Measurements from ENCODE around the gene PLEKHG1. TPM values are rescaled to one million over a fixed set of nuclear protein-coding genes. Genes with fewer than 3 reads are reported as not detected.
A peak's percentile ranks its signal among the peaks of the same experiment; 100 is the strongest.

PLEKHG1 gene
- total RNA-seq, 2 experiments from 2014 or later, result 4.6 to 5.1 TPM

DNA sequence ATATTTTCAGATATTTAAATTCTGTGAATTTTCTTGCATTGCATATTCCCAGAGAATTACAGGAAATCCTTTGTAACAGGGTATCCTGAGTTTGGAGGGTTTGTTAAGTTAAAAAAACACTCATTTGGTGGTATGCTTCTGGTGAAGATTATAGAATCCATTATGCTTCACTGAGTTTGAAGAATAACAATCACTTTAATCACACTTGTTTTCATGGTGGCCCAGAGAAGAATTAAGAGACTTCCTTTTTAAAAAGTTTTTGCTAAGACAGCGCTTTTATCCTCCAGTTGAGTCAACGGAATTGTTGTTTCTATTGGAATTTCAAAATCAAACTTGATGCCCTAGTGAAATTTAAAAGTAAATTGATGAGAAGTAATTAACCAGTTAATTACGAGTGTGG, 17.4 kb downstream of the PLEKHG1 start:
- DNase-seq, result no peak
- no peak overlapping the region for H3K27ac Mint-ChIP-seq
- H3K27me3 Mint-ChIP-seq, result peaks cover 8% of the 10 kb centered on the region
- CTCF ChIA-PET, result interaction anchor here (1.5 kb wide), 1 partner anchor 17 kb away, joined by 3 read pairs; no protein-coding TSS in a partner anchor
- H3K4me3 Mint-ChIP-seq, result no peak overlapping the region
- no peaks in the 10 kb centered on the region for H3K9me3 Mint-ChIP-seq (ENCODE audit: low read depth)
- H3K4me1 Mint-ChIP-seq, result peaks cover 4% of the 10 kb centered on the region
- no peak for ATAC-seq
- H3K36me3 Mint-ChIP-seq, result peaks cover under 1% of the 10 kb centered on the region

DNA sequence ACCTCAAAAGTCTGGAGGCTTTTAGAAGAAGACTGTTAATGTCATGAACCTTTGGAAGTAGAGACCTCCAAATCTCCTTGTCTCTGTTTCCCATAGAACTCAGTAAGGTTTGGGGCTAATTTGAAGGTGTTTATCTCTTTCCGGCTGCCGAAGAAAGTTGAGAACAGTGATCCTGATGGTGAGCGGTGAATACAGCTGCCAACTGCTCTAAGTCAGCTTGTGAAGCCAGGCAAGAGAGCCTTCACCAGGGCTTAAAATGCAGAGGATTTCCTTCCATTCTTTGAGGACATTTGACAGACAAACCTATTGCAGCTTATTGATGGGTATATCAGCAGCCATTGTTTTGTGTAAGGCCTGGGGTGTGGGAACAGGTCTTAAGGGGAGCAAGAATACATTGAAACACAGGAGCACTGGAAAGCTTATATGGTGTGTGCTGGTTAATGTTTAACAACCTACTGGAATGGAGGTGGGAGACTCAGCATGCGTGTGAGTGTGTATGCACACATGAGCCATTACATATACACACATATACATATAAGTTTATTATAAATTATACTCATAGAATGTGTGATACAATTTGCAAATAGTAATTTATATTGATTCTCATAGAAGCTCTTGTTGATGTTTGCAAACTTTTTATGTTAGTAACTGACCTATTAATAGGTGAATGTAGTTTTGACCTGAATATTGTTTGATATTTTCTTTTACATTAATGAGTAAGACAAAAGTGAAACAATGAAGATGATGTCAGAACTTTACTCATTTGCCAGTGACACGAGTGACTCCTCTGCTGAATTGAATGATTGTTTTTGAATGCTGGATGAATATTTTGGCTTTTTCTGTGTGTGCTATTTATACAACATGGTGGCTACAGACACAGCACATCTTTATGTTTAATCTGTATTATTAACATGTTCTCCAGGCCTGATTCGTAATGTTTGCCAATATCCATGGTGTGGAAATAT, 18.1 kb downstream of the PLEKHG1 start:
- Mint-ChIP-seq H3K27me3 (peaks cover 8% of the 10 kb centered on the region), H3K36me3 (no peaks in the 10 kb centered on the region), H3K9me3 (ENCODE audit: low read depth) (no peaks in the 10 kb centered on the region), H3K4me3 (no peak overlapping the region), H3K27ac (no peak overlapping the region), H3K4me1 (peaks cover 7% of the 10 kb centered on the region)
- DNase-seq (no peak), ATAC-seq (no peak)
- CTCF ChIA-PET, result interaction anchor here (1.5 kb wide), 1 partner anchor 17 kb away, joined by 3 read pairs; no protein-coding TSS in a partner anchor

DNA sequence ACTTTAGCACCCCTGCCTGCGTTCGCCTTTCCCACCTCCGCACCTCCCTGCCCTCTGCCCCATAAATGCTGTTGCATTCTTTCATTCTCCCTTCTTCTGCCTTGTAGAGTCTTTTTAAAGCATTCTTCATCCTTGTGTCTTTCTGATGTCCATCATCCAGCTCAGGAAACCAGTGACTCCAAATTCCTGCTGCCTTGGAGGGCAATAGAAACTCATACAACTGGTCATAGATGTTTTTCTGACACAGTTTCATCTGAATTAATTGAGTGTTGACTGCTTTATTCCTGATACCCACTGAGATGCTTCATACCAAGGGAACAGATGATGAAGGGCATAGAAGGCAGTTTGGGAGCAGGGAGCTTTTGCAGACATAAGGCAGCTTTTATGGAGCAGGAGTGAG, 19.6 kb downstream of the PLEKHG1 start:
- peaks cover 16% of the 10 kb centered on the region for H3K4me1 Mint-ChIP-seq
- CTCF ChIA-PET, result interaction anchor here (0.7 kb wide), 1 partner anchor 20 kb away, joined by 3 read pairs; no protein-coding TSS in a partner anchor
- no peak for DNase-seq
- H3K27me3 Mint-ChIP-seq, result peaks cover 6% of the 10 kb centered on the region
- no peaks in the 10 kb centered on the region for H3K36me3 Mint-ChIP-seq
- no peak overlapping the region for H3K4me3 Mint-ChIP-seq
- H3K9me3 Mint-ChIP-seq (ENCODE audit: low read depth), result no peaks in the 10 kb centered on the region
- ATAC-seq, result no peak
- no peak overlapping the region for H3K27ac Mint-ChIP-seq

DNA sequence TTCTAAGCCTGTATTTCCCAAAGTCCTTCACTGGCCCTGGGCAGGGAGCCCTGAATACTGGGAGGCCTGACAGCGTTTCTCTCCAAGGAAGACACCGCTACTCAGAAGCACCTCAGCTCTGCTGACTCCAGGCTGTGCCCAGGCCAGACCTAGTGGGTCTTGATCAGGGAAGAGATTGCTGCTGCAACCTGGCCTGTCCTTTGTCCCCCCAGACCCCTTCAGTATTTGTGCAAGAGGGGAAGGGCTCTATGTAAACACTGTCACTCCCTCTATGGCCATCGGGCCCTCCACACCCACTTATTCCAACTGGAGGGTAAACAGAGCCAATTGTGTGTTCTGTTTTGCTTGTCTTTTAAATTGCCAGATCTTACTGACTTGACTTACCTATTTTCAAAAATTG, 20.6 kb downstream of the PLEKHG1 start:
- Mint-ChIP-seq H3K27ac (no peak overlapping the region), H3K36me3 (no peaks in the 10 kb centered on the region), H3K27me3 (peaks cover 4% of the 10 kb centered on the region), H3K4me1 (peaks cover 16% of the 10 kb centered on the region), H3K9me3 (ENCODE audit: low read depth) (no peaks in the 10 kb centered on the region), H3K4me3 (no peak overlapping the region)
- DNase-seq (no peak), ATAC-seq (no peak)
- CTCF ChIA-PET, result no interaction called here

DNA sequence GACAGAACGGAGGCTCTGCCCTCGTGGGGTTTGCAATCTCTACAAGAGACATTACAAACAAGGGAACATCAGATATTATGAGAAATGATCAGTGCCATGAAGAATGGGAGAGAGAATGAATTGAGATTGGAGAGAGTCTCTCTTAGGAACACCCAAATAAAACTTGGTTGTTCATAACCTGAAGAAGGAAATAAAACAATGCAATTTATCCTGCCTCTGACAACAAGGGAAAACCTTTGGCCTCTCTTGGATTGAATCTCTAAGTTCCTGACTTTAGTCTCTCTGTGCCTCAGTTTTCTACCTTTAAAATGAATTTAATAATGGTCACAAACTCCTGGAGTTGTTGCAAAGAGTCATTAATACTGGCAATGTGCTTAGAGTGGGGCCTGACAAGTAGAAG, 21.1 kb downstream of the PLEKHG1 start:
- no peak overlapping the region for H3K4me3 Mint-ChIP-seq
- peaks cover 16% of the 10 kb centered on the region for H3K4me1 Mint-ChIP-seq
- CTCF ChIA-PET, result no interaction called here
- no peak overlapping the region for H3K27ac Mint-ChIP-seq
- no peak for DNase-seq
- no peaks in the 10 kb centered on the region for H3K9me3 Mint-ChIP-seq (ENCODE audit: low read depth)
- H3K27me3 Mint-ChIP-seq, result peaks cover 4% of the 10 kb centered on the region
- H3K36me3 Mint-ChIP-seq, result no peaks in the 10 kb centered on the region
- no peak for ATAC-seq

DNA sequence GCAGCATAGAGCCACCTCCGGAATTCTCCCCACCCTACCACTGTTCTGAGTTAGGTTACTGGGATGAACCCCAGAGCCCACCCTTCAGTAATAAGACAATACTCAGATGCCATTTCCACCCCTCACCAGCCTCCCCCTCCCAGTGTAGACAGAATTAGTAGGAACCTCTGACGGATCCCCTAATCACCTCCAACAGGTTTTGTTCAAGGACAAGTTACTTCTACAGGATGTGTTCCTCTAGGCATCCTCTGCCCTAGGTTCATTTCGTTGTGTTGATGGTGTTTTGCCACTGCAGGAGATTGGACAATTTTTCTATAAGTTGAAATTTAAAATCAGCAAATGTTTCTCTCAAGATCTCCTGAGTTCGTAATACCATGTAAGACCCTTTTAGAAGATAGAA, 22.8 kb downstream of the PLEKHG1 start:
- CTCF ChIA-PET, result interaction anchor here (1.2 kb wide), 1 partner anchor 27 kb away, joined by 3 read pairs; no protein-coding TSS in a partner anchor
- no peaks in the 10 kb centered on the region for H3K9me3 Mint-ChIP-seq (ENCODE audit: low read depth)
- DNase-seq (no peak), ATAC-seq (no peak)
- no peaks in the 10 kb centered on the region for H3K36me3 Mint-ChIP-seq
- H3K27ac Mint-ChIP-seq, result no peak overlapping the region
- peaks cover 16% of the 10 kb centered on the region for H3K4me1 Mint-ChIP-seq
- H3K4me3 Mint-ChIP-seq, result no peak overlapping the region
- H3K27me3 Mint-ChIP-seq, result peaks cover 2% of the 10 kb centered on the region

DNA sequence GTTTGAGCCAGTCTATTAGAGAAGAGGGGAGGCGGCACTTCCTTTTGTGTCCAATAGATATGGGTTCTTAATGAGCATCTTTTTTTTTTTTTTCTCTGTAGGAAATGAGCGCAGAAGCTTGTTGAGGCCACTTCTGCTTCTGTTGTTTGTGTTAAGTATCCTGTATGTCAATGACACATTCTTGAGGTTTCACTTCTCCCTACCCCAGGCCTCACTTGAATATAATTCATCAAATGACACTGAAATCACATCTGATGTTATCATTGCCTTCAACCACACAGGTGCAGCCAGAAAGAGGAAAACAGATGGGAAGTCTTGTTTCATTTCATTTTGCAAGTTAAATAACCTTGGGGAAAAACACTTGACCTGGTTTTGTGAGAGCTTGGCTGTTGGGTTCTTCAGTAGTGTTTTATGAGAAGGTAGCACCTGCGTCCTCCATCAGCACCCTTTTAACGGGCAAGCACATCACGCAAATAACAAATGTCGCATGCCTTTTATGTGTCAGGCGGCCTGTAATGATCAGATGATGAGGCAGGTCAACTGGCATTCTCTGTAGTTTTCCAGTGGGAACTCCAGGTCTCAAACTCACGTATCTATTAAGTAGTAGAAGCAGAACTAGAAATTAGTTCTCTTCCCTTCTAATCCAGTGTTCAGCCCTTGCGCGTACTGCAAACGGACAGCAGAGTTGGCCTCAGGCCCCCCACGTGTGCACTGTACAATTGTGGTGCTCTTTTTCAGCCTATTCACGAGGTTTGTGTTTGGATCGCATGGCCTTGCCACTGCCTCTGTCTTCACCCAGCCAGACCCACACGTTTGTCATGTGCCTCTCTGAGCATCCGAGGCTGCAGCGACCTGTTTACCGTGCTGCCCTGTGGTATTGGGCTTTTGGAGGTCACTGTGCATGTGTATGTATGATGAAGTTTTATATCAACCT, 23.5 kb downstream of the PLEKHG1 start:
- H3K36me3 Mint-ChIP-seq, result no peaks in the 10 kb centered on the region
- no peak overlapping the region for H3K27ac Mint-ChIP-seq
- ATAC-seq (no peak), DNase-seq (no peak)
- CTCF ChIA-PET, result no interaction called here
- H3K27me3 Mint-ChIP-seq, result no peaks in the 10 kb centered on the region
- no peak overlapping the region for H3K4me3 Mint-ChIP-seq
- H3K4me1 Mint-ChIP-seq, result peaks cover 15% of the 10 kb centered on the region
- no peaks in the 10 kb centered on the region for H3K9me3 Mint-ChIP-seq (ENCODE audit: low read depth)

DNA sequence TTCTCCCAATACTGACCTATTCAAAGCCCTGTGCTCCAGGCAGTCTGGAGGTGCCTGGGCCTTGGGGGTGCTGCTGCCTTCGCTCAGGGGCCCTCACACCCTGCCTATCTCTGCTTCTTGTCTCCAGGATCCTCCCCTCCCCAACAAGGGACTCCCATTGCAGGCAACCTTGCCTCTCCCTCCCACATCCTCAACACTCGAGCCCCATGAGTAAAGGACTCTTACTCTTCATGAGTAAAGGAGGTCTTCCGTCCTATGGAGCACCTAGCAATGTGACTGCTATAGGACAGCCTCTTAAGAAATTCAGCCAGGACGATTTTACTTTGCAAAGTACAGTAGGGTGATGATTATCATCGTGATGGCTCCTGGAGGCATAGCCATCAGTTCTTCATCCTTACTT, 24.5 kb downstream of the PLEKHG1 start:
- ATAC-seq (no peak), DNase-seq (no peak)
- Mint-ChIP-seq H3K4me1 (peaks cover 13% of the 10 kb centered on the region), H3K27me3 (no peaks in the 10 kb centered on the region), H3K27ac (no peak overlapping the region), H3K36me3 (no peaks in the 10 kb centered on the region), H3K9me3 (ENCODE audit: low read depth) (no peaks in the 10 kb centered on the region), H3K4me3 (no peak overlapping the region)
- CTCF ChIA-PET, result no interaction called here

DNA sequence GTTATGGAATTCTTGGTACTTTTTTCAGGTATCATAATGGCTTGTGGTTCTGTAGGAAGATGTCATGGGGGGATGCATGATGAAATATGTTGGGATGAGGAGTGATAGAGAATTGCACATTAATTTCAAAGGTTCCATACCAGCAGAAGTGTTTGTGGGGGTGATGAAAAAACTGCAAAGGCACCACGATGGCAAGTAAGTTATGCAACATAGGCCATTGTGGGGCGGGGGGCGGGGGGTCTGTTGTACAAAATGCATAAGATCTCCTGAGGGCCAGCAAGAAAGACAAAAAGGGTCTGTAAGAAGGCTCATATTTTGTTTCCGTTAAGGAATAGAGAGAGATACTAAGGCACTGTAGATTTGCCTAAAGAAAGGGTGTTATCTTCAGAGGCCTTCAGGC, 26.2 kb downstream of the PLEKHG1 start:
- H3K4me3 Mint-ChIP-seq, result no peak overlapping the region
- H3K9me3 Mint-ChIP-seq (ENCODE audit: low read depth), result no peaks in the 10 kb centered on the region
- ATAC-seq, result no peak
- H3K4me1 Mint-ChIP-seq, result peaks cover 13% of the 10 kb centered on the region
- no peaks in the 10 kb centered on the region for H3K36me3 Mint-ChIP-seq
- no peaks in the 10 kb centered on the region for H3K27me3 Mint-ChIP-seq
- DNase-seq, result no peak
- H3K27ac Mint-ChIP-seq, result no peak overlapping the region
- CTCF ChIA-PET, result interaction anchor here (0.8 kb wide), 1 partner anchor 207 kb away, joined by 3 read pairs; no protein-coding TSS in a partner anchor

DNA sequence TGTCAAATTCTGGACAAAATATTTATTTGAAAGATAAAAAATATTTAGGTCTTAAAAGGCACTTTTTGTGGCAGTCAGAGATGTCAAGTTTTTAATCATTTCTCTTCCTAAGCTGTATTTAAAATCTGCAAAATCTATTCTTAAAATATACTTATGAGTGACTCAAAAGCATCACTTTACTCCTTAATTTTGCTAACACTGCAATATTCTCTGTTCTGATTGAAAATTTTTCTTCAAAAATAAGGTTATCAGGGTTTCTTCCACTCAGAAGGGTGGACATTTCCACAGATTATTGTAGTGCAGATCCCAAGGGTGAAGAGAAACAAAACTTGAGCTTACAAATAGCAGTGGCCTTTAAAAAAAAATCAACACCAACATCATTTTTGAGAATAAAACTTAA, 27.5 kb downstream of the PLEKHG1 start:
- no peak for ATAC-seq
- CTCF ChIA-PET, result no interaction called here
- no peak for DNase-seq
- no peaks in the 10 kb centered on the region for H3K9me3 Mint-ChIP-seq (ENCODE audit: low read depth)
- H3K27me3 Mint-ChIP-seq, result no peaks in the 10 kb centered on the region
- H3K27ac Mint-ChIP-seq, result no peak overlapping the region
- H3K4me3 Mint-ChIP-seq, result no peak overlapping the region
- no peaks in the 10 kb centered on the region for H3K36me3 Mint-ChIP-seq
- peaks cover 23% of the 10 kb centered on the region for H3K4me1 Mint-ChIP-seq

DNA sequence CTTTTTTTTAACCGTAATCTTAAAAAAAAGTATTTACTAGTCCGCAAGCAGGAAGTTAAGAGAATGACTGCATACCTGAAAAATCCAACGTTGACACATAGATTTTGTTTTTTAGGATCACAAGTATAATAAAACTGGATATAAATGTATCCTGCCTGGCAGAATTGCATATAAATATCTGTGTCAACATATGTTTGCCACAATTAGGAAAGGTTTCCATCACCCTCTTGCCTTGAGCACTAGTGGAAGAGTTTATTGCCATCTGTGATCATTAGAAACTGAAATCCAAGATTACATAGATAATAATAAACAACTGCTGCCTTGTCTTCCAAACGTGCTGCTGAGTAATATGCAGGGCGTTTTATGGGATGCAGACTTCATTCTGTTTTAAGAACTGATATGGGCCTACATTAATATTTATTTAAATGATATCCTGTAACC, 27.9 kb downstream of the PLEKHG1 start:
- no peaks in the 10 kb centered on the region for H3K9me3 Mint-ChIP-seq (ENCODE audit: low read depth)
- no peak overlapping the region for H3K4me3 Mint-ChIP-seq
- peaks cover 25% of the 10 kb centered on the region for H3K4me1 Mint-ChIP-seq
- H3K27ac Mint-ChIP-seq, result no peak overlapping the region
- CTCF ChIA-PET, result no interaction called here
- ATAC-seq (no peak), DNase-seq (no peak)
- H3K36me3 Mint-ChIP-seq, result no peaks in the 10 kb centered on the region
- no peaks in the 10 kb centered on the region for H3K27me3 Mint-ChIP-seq

DNA sequence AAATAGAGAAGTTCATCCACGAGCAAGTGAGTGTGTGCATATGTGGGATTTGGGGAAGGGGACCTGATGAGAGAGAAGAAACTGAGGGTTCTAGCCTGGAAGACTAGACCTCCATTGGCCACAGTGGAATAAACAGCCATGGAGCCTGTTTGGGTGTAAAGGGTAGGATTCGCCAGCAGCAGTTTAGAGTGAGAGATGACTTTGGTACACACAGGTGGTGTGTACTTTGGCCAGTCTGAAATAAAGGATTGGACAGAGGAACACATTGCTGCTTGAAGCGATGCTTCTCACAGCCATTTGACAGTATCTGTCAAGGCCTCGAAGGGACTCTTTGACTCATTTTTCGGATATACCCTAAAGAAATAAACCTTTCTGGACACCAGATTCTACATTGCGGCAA, 29.2 kb downstream of the PLEKHG1 start:
- ATAC-seq (no peak), DNase-seq (no peak)
- Mint-ChIP-seq H3K4me1 (peaks cover 28% of the 10 kb centered on the region), H3K4me3 (no peak overlapping the region), H3K9me3 (ENCODE audit: low read depth) (no peaks in the 10 kb centered on the region), H3K27me3 (peaks cover 5% of the 10 kb centered on the region), H3K27ac (no peak overlapping the region), H3K36me3 (no peaks in the 10 kb centered on the region)
- CTCF ChIA-PET, result no interaction called here

DNA sequence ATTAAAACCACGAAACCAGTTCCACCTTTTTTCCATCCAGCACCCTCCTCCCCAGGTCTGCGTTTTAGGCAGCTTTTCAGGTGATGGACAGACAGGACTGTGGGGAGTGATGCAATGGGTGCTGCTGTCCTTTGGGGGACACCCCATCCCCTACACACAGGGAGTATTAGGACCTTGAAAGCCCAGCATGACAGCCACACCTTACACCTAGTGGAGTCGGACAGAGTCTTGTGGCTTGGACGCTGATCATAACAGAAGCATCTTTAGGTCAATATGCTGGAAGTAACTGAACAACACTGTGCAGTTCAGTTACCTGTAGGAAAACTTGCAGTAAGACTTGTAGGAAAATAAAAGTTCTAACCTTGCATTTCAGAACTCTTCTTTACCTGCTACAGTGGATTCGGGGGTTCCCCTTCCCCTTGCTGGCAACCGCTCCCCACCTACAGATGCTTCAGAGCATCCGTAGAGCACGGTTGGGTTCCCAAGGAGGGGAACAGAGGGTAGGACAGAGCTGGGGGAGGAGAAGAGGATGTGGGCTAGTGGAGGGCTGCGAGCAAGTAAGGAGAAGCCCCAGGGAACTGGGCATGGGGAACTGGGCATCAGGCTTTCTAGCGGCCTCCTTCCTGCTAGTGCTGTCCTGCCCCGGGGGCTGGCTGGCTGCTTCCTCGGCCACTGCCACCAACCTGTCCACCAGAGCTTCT, 31.7 kb downstream of the PLEKHG1 start:
- Mint-ChIP-seq H3K4me3 (no peak overlapping the region), H3K27me3 (peaks cover 5% of the 10 kb centered on the region), H3K36me3 (no peaks in the 10 kb centered on the region), H3K9me3 (ENCODE audit: low read depth) (no peaks in the 10 kb centered on the region), H3K27ac (no peak overlapping the region), H3K4me1 (peaks cover 40% of the 10 kb centered on the region)
- no peak for DNase-seq
- CTCF ChIA-PET, result no interaction called here
- peak; percentile 22 for ATAC-seq
